ENCODE data around the gene LYPD3. TPM values are rescaled to one million over a fixed set of nuclear protein-coding genes. Genes with fewer than 3 reads are reported as not detected.
"Not testable (repeated sequence)": the region's sequence is repeated elsewhere in the genome, so short reads cannot be mapped to it uniquely, and the experiment has no call there.

Gene LYPD3
- total RNA-seq, 1 donor from 2014 or later: 0.24 TPM

GRCh38 chr19:43445426-43445825 lies 20.0 kb downstream of the LYPD3 start:
- Mint-ChIP-seq H3K27me3 (ENCODE audit: insufficient read depth, low read depth) (peaks cover 3% of the 10 kb centered on the region), H3K4me1 (no peaks in the 10 kb centered on the region), H3K4me3 (no peak overlapping the region), H3K36me3 (no peaks in the 10 kb centered on the region), H3K27ac (no peak overlapping the region), H3K9me3 (no peaks in the 10 kb centered on the region)
- Histone ChIP-seq H3K36me3 (no peaks in the 10 kb centered on the region), H3K27ac (no peak overlapping the region), H4K20me1 (ENCODE audit: low read depth) (no peaks in the 10 kb centered on the region), H3K27me3 (no peaks in the 10 kb centered on the region), H3K79me2 (ENCODE audit: low read depth) (no peaks in the 10 kb centered on the region), H3K9ac (no peak overlapping the region), H3K9me3 (ENCODE audit: low read depth) (no peaks in the 10 kb centered on the region), H3K4me3 (no peak overlapping the region), H3F3A (ENCODE audit: low read depth) (no peaks in the 10 kb centered on the region), H3K4me1 (no peaks in the 10 kb centered on the region), H3K4me2 (no peak overlapping the region), H2AFZ (replicated peaks) (no peak overlapping the region)
- TF ChIP-seq CTCF (IDR thresholded peaks at IDR 0.05) (no peak), EZH2 (IDR thresholded peaks at IDR 0.05) (no peak)
- DNase-seq (ENCODE audit: low spot score): no peak

- H3K36me3 Mint-ChIP-seq: no peaks in the 10 kb centered on the region
- no peak overlapping the region for H3K27ac ChIP-seq
- H3K4me3 ChIP-seq: no peak overlapping the region
- no peaks in the 10 kb centered on the region for H4K20me1 ChIP-seq (ENCODE audit: low read depth)
- H3K9ac ChIP-seq: no peak overlapping the region
- H2AFZ ChIP-seq (replicated peaks): no peak overlapping the region
- H3K4me1 Mint-ChIP-seq: no peaks in the 10 kb centered on the region
- no peaks in the 10 kb centered on the region for H3F3A ChIP-seq (ENCODE audit: low read depth)
- no peak for DNase-seq (ENCODE audit: low spot score)
- H3K4me2 ChIP-seq: no peak overlapping the region
- no peaks in the 10 kb centered on the region for H3K9me3 Mint-ChIP-seq
- no peaks in the 10 kb centered on the region for H3K36me3 ChIP-seq
- H3K4me3 Mint-ChIP-seq: peak overlapping the region; percentile 38
- H3K27me3 ChIP-seq: no peaks in the 10 kb centered on the region
- no peaks in the 10 kb centered on the region for H3K4me1 ChIP-seq
- peaks cover 3% of the 10 kb centered on the region for H3K27me3 Mint-ChIP-seq (ENCODE audit: insufficient read depth, low read depth)
- no peaks in the 10 kb centered on the region for H3K79me2 ChIP-seq (ENCODE audit: low read depth)
- H3K27ac Mint-ChIP-seq: no peak overlapping the region
- TF ChIP-seq EZH2 (IDR thresholded peaks at IDR 0.05) (no peak), CTCF (IDR thresholded peaks at IDR 0.05) (no peak), EZH2phosphoT487 (IDR thresholded peaks at IDR 0.05) (no peak)
- no peaks in the 10 kb centered on the region for H3K9me3 ChIP-seq (ENCODE audit: low read depth)
These were observed 20.7 kb downstream of the LYPD3 start for GRCh38 chr19:43444531-43445287.

GRCh38 chr19:43444091-43444490 lies 21.3 kb downstream of the LYPD3 start:
- H3K27me3 ChIP-seq; H3K27ac Mint-ChIP-seq; H3K9me3 ChIP-seq (ENCODE audit: low read depth); H3K4me3 ChIP-seq; H3K27ac ChIP-seq; H2AFZ ChIP-seq (replicated peaks); H3K36me3 ChIP-seq; H3K4me2 ChIP-seq; H3K9me3 Mint-ChIP-seq; H4K20me1 ChIP-seq (ENCODE audit: low read depth); H3K36me3 Mint-ChIP-seq; H3K4me3 Mint-ChIP-seq; H3K9ac ChIP-seq; H3K4me1 Mint-ChIP-seq; H3K27me3 Mint-ChIP-seq (ENCODE audit: insufficient read depth, low read depth); DNase-seq (ENCODE audit: low spot score); H3F3A ChIP-seq (ENCODE audit: low read depth); H3K4me1 ChIP-seq; H3K79me2 ChIP-seq (ENCODE audit: low read depth): not testable (repeated sequence)

GRCh38 chr19:43441716-43442115 lies 23.7 kb downstream of the LYPD3 start:
- no peak overlapping the region for H3K27ac ChIP-seq
- no peaks in the 10 kb centered on the region for H3K9me3 ChIP-seq (ENCODE audit: low read depth)
- H4K20me1 ChIP-seq (ENCODE audit: low read depth): no peaks in the 10 kb centered on the region
- no peaks in the 10 kb centered on the region for H3F3A ChIP-seq (ENCODE audit: low read depth)
- no peak for DNase-seq (ENCODE audit: low spot score)
- H3K4me1 Mint-ChIP-seq: no peaks in the 10 kb centered on the region
- H3K9me3 Mint-ChIP-seq: no peaks in the 10 kb centered on the region
- TF ChIP-seq CTCF (IDR thresholded peaks at IDR 0.05): no peak
- H3K9ac ChIP-seq: no peak overlapping the region
- no peak overlapping the region for H3K4me3 Mint-ChIP-seq
- H3K27me3 Mint-ChIP-seq (ENCODE audit: insufficient read depth, low read depth): peaks cover under 1% of the 10 kb centered on the region
- H3K79me2 ChIP-seq (ENCODE audit: low read depth): no peaks in the 10 kb centered on the region
- no peak overlapping the region for H3K4me2 ChIP-seq
- H3K36me3 ChIP-seq: no peaks in the 10 kb centered on the region
- no peak overlapping the region for H2AFZ ChIP-seq (replicated peaks)
- H3K4me1 ChIP-seq: no peaks in the 10 kb centered on the region
- H3K4me3 ChIP-seq: no peak overlapping the region
- H3K36me3 Mint-ChIP-seq: no peaks in the 10 kb centered on the region
- H3K27ac Mint-ChIP-seq: no peak overlapping the region
- H3K27me3 ChIP-seq: no peaks in the 10 kb centered on the region

Measured in neural progenitor cell (in vitro differentiated cells).